Measurements from ENCODE around the gene TYK2.
A peak's percentile ranks its signal among the peaks of the same experiment; 100 is the strongest.
"Not testable (repeated sequence)": the region's sequence is repeated elsewhere in the genome, so short reads cannot be mapped to it uniquely, and the experiment has no call there.

The TYK2 gene

GRCh38 chr19:10392120-10392519 is 11.7 kb upstream of the TYK2 start:
- Histone ChIP-seq H3K4me3 (ENCODE audit: low read depth in 1 of 2, low read length in 2 of 2) (no peak overlapping the region), H3K36me3 (ENCODE audit: control insufficient read depth in 1 of 2, insufficient read depth in 2 of 2, low read length in 2 of 2) (peaks cover 14 to 46% of the 10 kb centered on the region in 2 donors), H3K4me1 (ENCODE audit: control insufficient read depth in 1 of 2, insufficient read depth in 2 of 2, low read length in 2 of 2) (peaks cover 0 to 7% of the 10 kb centered on the region in 2 donors), H3K27me3 (ENCODE audit: low read depth, low read length) (no peaks in the 10 kb centered on the region), H3K27ac (ENCODE audit: low read length) (no peak overlapping the region), H3K9me3 (ENCODE audit: control insufficient read depth in 1 of 2, low read length in 2 of 2) (no peaks in the 10 kb centered on the region)

GRCh38 chr19:10390652-10391286 is 10.4 kb upstream of the TYK2 start:
- H3K4me1 ChIP-seq (ENCODE audit: control insufficient read depth in 1 of 2, insufficient read depth in 2 of 2, low read length in 2 of 2), result peaks cover 0 to 7% of the 10 kb centered on the region in 2 donors
- no peaks in the 10 kb centered on the region for H3K9me3 ChIP-seq (ENCODE audit: control insufficient read depth in 1 of 2, low read length in 2 of 2)
- no peak overlapping the region for H3K27ac ChIP-seq (ENCODE audit: low read length)
- no peaks in the 10 kb centered on the region for H3K27me3 ChIP-seq (ENCODE audit: low read depth, low read length)
- H3K36me3 ChIP-seq (ENCODE audit: control insufficient read depth in 1 of 2, insufficient read depth in 2 of 2, low read length in 2 of 2), result peaks cover 14 to 42% of the 10 kb centered on the region in 2 donors
- no peak overlapping the region for H3K4me3 ChIP-seq (ENCODE audit: low read depth in 1 of 2, low read length in 2 of 2)

- H3K4me1 ChIP-seq (ENCODE audit: control insufficient read depth in 1 of 2, insufficient read depth in 2 of 2, low read length in 2 of 2), result peaks cover 0 to 7% of the 10 kb centered on the region in 2 donors
- no peak overlapping the region for H3K4me3 ChIP-seq (ENCODE audit: low read depth in 1 of 2, low read length in 2 of 2)
- H3K36me3 ChIP-seq (ENCODE audit: control insufficient read depth in 1 of 2, insufficient read depth in 2 of 2, low read length in 2 of 2), result peaks cover 11 to 34% of the 10 kb centered on the region in 2 donors
- no peaks in the 10 kb centered on the region for H3K9me3 ChIP-seq (ENCODE audit: control insufficient read depth in 1 of 2, low read length in 2 of 2)
- H3K27ac ChIP-seq (ENCODE audit: low read length), result no peak overlapping the region
- no peaks in the 10 kb centered on the region for H3K27me3 ChIP-seq (ENCODE audit: low read depth, low read length)
These were observed 9.5 kb upstream of the TYK2 start for GRCh38 chr19:10389863-10390262.

- Histone ChIP-seq H3K4me3 (ENCODE audit: low read depth in 1 of 2, low read length in 2 of 2) (no peak overlapping the region), H3K9me3 (ENCODE audit: control insufficient read depth in 1 of 2, low read length in 2 of 2) (no peaks in the 10 kb centered on the region), H3K36me3 (ENCODE audit: control insufficient read depth in 1 of 2, insufficient read depth in 2 of 2, low read length in 2 of 2) (peaks cover 11 to 28% of the 10 kb centered on the region in 2 donors), H3K27me3 (ENCODE audit: low read depth, low read length) (no peaks in the 10 kb centered on the region), H3K27ac (ENCODE audit: low read length) (no peak overlapping the region), H3K4me1 (ENCODE audit: control insufficient read depth in 1 of 2, insufficient read depth in 2 of 2, low read length in 2 of 2) (peaks cover 0 to 7% of the 10 kb centered on the region in 2 donors)
These were observed 8.6 kb upstream of the TYK2 start for GRCh38 chr19:10388957-10389356.

- Histone ChIP-seq H3K36me3 (ENCODE audit: control insufficient read depth in 1 of 2, insufficient read depth in 2 of 2, low read length in 2 of 2) (no peaks in the 10 kb centered on the region), H3K9me3 (ENCODE audit: control insufficient read depth in 1 of 2, low read length in 2 of 2) (no peaks in the 10 kb centered on the region), H3K27ac (ENCODE audit: low read length) (no peak overlapping the region), H3K4me3 (ENCODE audit: low read depth in 1 of 2, low read length in 2 of 2) (no peak overlapping the region), H3K27me3 (ENCODE audit: low read depth, low read length) (no peaks in the 10 kb centered on the region), H3K4me1 (ENCODE audit: control insufficient read depth in 1 of 2, insufficient read depth in 2 of 2, low read length in 2 of 2) (peaks cover 7 to 16% of the 10 kb centered on the region in 2 donors)
These were observed 4.2 kb upstream of the TYK2 start for GRCh38 chr19:10384580-10384979.

- not testable (repeated sequence) for H3K27ac ChIP-seq (ENCODE audit: low read length); H3K36me3 ChIP-seq (ENCODE audit: control insufficient read depth in 1 of 2, insufficient read depth in 2 of 2, low read length in 2 of 2); H3K27me3 ChIP-seq (ENCODE audit: low read depth, low read length); H3K4me3 ChIP-seq (ENCODE audit: low read depth in 1 of 2, low read length in 2 of 2); H3K9me3 ChIP-seq (ENCODE audit: control insufficient read depth in 1 of 2, low read length in 2 of 2)
- peaks cover 9 to 11% of the 10 kb centered on the region in 2 donors for H3K4me1 ChIP-seq (ENCODE audit: control insufficient read depth in 1 of 2, insufficient read depth in 2 of 2, low read length in 2 of 2)
These were observed 2.8 kb upstream of the TYK2 start for GRCh38 chr19:10383223-10383499.

GRCh38 chr19:10379880-10380312 is 476 bp downstream of the TYK2 start:
- H3K27ac ChIP-seq (ENCODE audit: low read length), result peak overlapping the region; percentile 85
- peak overlapping the region; percentile 93 for H3K4me3 ChIP-seq (ENCODE audit: low read depth in 1 of 2, low read length in 2 of 2)
- no peaks in the 10 kb centered on the region for H3K27me3 ChIP-seq (ENCODE audit: low read depth, low read length)
- no peaks in the 10 kb centered on the region for H3K9me3 ChIP-seq (ENCODE audit: control insufficient read depth in 1 of 2, low read length in 2 of 2)
- peaks cover 5 to 16% of the 10 kb centered on the region in 2 donors for H3K36me3 ChIP-seq (ENCODE audit: control insufficient read depth in 1 of 2, insufficient read depth in 2 of 2, low read length in 2 of 2)
- peaks cover 9 to 11% of the 10 kb centered on the region in 2 donors for H3K4me1 ChIP-seq (ENCODE audit: control insufficient read depth in 1 of 2, insufficient read depth in 2 of 2, low read length in 2 of 2)

- Histone ChIP-seq H3K27ac (ENCODE audit: low read length) (no peak overlapping the region), H3K36me3 (ENCODE audit: control insufficient read depth in 1 of 2, insufficient read depth in 2 of 2, low read length in 2 of 2) (peaks cover 5 to 19% of the 10 kb centered on the region in 2 donors), H3K27me3 (ENCODE audit: low read depth, low read length) (no peaks in the 10 kb centered on the region), H3K4me3 (ENCODE audit: low read depth in 1 of 2, low read length in 2 of 2) (no peak overlapping the region), H3K9me3 (ENCODE audit: control insufficient read depth in 1 of 2, low read length in 2 of 2) (no peaks in the 10 kb centered on the region), H3K4me1 (ENCODE audit: control insufficient read depth in 1 of 2, insufficient read depth in 2 of 2, low read length in 2 of 2) (peaks cover 9 to 11% of the 10 kb centered on the region in 2 donors)
These were observed 2.2 kb downstream of the TYK2 start for GRCh38 chr19:10378124-10378523.

- H3K27me3 ChIP-seq (ENCODE audit: low read depth, low read length); H3K4me3 ChIP-seq (ENCODE audit: low read depth in 1 of 2, low read length in 2 of 2); H3K27ac ChIP-seq (ENCODE audit: low read length); H3K9me3 ChIP-seq (ENCODE audit: control insufficient read depth in 1 of 2, low read length in 2 of 2): not testable (repeated sequence)
- Histone ChIP-seq H3K4me1 (ENCODE audit: control insufficient read depth in 1 of 2, insufficient read depth in 2 of 2, low read length in 2 of 2) (peaks cover 9 to 11% of the 10 kb centered on the region in 2 donors), H3K36me3 (ENCODE audit: control insufficient read depth in 1 of 2, insufficient read depth in 2 of 2, low read length in 2 of 2) (peaks cover 5 to 19% of the 10 kb centered on the region in 2 donors)
These were observed 3.2 kb downstream of the TYK2 start for GRCh38 chr19:10377140-10377640.

GRCh38 chr19:10374931-10375330 is 5.4 kb downstream of the TYK2 start:
- Histone ChIP-seq H3K36me3 (ENCODE audit: control insufficient read depth in 1 of 2, insufficient read depth in 2 of 2, low read length in 2 of 2) (peaks cover 5 to 22% of the 10 kb centered on the region in 2 donors), H3K27ac (ENCODE audit: low read length) (no peak overlapping the region), H3K27me3 (ENCODE audit: low read depth, low read length) (no peaks in the 10 kb centered on the region), H3K4me1 (ENCODE audit: control insufficient read depth in 1 of 2, insufficient read depth in 2 of 2, low read length in 2 of 2) (peaks cover 5% of the 10 kb centered on the region in 2 donors), H3K4me3 (ENCODE audit: low read depth in 1 of 2, low read length in 2 of 2) (no peak overlapping the region), H3K9me3 (ENCODE audit: control insufficient read depth in 1 of 2, low read length in 2 of 2) (no peaks in the 10 kb centered on the region)

GRCh38 chr19:10372690-10373089 is 7.7 kb downstream of the TYK2 start:
- no peaks in the 10 kb centered on the region for H3K4me1 ChIP-seq (ENCODE audit: control insufficient read depth in 1 of 2, insufficient read depth in 2 of 2, low read length in 2 of 2)
- H3K36me3 ChIP-seq (ENCODE audit: control insufficient read depth in 1 of 2, insufficient read depth in 2 of 2, low read length in 2 of 2), result peaks cover 15 to 28% of the 10 kb centered on the region in 2 donors
- H3K9me3 ChIP-seq (ENCODE audit: control insufficient read depth in 1 of 2, low read length in 2 of 2), result no peaks in the 10 kb centered on the region
- H3K27me3 ChIP-seq (ENCODE audit: low read depth, low read length), result no peaks in the 10 kb centered on the region
- H3K27ac ChIP-seq (ENCODE audit: low read length), result no peak overlapping the region
- H3K4me3 ChIP-seq (ENCODE audit: low read depth in 1 of 2, low read length in 2 of 2), result no peak overlapping the region

Measured in muscle layer of duodenum (tissue), 2 donors.